HUES64 (cell line): Measurements from ENCODE around the gene RGS6.
"Not testable (repeated sequence)": the region's sequence is repeated elsewhere in the genome, so short reads cannot be mapped to it uniquely, and the experiment has no call there.

Experiments
- H3K27ac ChIP-seq: 2 replicates; pipeline ENCODE4 v1.7.0; 2013; ENCODE audit warnings: low read depth, low read length, inconsistent platforms
- H3K27me3 ChIP-seq: 2 replicates; pipeline ENCODE4 v1.6.1; 2013; ENCODE audit warnings: mild to moderate bottlenecking, low read length; ENCODE audit not compliant: insufficient read depth
- H3K36me3 ChIP-seq: 2 replicates; pipeline ENCODE4 v1.6.1; 2013; ENCODE audit warnings: mild to moderate bottlenecking, low read length; ENCODE audit not compliant: insufficient read depth
- H3K4me1 ChIP-seq: 2 replicates; pipeline ENCODE4 v1.6.1; 2013; ENCODE audit warnings: mild to moderate bottlenecking, low read length, moderate library complexity; ENCODE audit not compliant: insufficient read depth
- H3K4me3 ChIP-seq: 2 replicates; pipeline ENCODE4 v1.5.1; 2013; ENCODE audit warnings: mild to moderate bottlenecking, low read length, moderate library complexity
- H3K9ac ChIP-seq: 2 replicates; pipeline ENCODE4 v1.6.1; 2013; ENCODE audit warnings: mild to moderate bottlenecking, low read depth, low read length
- H3K9me3 ChIP-seq: 2 replicates; pipeline ENCODE4 v1.6.1; 2013; ENCODE audit warnings: low read depth, low read length; ENCODE audit not compliant: insufficient read depth
- whole genome bisulfite sequencing: fragments of 150-250, 120-280 bp; methylation state at CpG from one replicate; pipeline ENCODE4 v1.1.7; 2013; ENCODE audit warnings: missing lambda C conversion rate; 5-methylcytosine and 5-hydroxymethylcytosine counted together

RGS6 gene

DNA sequence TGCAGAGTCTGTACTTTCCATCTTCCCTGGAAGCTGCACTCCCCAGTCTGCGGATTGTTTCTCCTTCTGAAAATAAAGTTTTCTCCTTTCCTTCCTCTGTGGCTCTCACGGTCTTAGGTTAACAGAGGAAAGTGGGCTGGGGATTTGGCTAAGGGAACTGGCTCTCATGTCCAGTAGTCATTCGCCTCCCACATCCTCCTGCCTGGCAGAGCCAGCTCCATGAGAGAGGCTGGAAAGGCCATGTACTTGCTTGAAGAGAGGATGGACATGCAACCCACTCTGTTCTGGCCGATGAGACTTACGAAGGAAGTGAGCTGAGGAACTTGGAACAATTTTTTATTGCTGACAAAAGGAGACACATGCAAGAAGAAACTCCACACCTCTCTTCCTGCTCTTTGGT is 18.9 kb upstream of the RGS6 start:
- Histone ChIP-seq H3K9me3 (no peaks in the 10 kb centered on the region), H3K4me3 (no peak overlapping the region), H3K9ac (no peak overlapping the region), H3K36me3 (no peaks in the 10 kb centered on the region), H3K27ac (no peak overlapping the region), H3K27me3 (no peaks in the 10 kb centered on the region), H3K4me1 (peaks cover 6% of the 10 kb centered on the region; the same call in 1 of the 2 replicates)
- 90% methylated on average over 5 of the region's 5 CpGs for WGBS

DNA sequence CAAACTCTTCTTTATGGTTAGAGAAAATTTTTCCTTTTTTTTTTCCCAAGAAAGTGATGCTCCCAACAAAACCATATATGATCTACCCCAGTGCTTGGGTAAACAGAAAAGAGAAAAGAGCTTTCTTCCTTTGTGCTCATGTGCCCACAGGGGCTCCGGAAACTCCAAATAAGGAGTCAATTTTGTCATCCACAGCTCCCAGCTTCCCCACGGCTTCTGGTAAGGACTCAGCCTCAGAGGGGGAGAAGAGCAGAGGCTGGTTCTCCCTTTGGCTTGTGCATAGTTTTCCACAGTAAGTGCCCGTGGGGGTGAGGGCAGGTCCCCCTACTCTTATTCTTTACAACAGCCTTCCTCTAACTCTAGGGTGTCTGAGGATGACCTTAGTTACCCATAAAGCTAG is 13.3 kb upstream of the RGS6 start:
- peak overlapping the region; percentile 45; the same call in 1 of the 2 replicates for H3K27ac ChIP-seq
- no peaks in the 10 kb centered on the region for H3K36me3 ChIP-seq
- 59% methylated on average over 3 of the region's 3 CpGs for WGBS
- no peaks in the 10 kb centered on the region for H3K27me3 ChIP-seq
- H3K9me3 ChIP-seq: no peaks in the 10 kb centered on the region
- H3K4me3 ChIP-seq: no peak overlapping the region
- peaks cover 13% of the 10 kb centered on the region for H3K4me1 ChIP-seq
- no peak overlapping the region for H3K9ac ChIP-seq

DNA sequence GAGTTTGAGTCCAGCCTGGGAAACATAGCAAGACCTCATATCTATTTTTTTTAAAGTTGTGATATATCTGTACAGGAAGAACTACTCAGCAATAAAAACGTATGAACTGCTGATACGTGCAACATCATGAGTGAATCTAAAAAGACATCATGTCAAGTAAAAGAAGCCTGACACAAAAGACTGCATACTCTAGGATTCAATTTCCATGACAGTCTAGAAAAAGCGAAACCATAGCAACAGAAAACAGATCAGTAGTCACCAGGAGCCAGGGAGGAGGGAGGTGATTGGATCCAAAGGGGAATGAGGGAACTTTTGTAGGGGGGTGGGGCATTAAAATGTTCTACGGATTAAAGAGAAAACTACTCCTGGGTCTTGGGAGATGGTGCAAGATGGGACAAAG is 8.7 kb upstream of the RGS6 start:
- Histone ChIP-seq H3K27me3 (no peaks in the 10 kb centered on the region), H3K4me1 (peaks cover 9% of the 10 kb centered on the region), H3K27ac (no peak overlapping the region), H3K9ac (no peak overlapping the region), H3K9me3 (no peaks in the 10 kb centered on the region), H3K36me3 (no peaks in the 10 kb centered on the region), H3K4me3 (no peak overlapping the region)
- WGBS: 92% methylated on average over 4 of the region's 4 CpGs

DNA sequence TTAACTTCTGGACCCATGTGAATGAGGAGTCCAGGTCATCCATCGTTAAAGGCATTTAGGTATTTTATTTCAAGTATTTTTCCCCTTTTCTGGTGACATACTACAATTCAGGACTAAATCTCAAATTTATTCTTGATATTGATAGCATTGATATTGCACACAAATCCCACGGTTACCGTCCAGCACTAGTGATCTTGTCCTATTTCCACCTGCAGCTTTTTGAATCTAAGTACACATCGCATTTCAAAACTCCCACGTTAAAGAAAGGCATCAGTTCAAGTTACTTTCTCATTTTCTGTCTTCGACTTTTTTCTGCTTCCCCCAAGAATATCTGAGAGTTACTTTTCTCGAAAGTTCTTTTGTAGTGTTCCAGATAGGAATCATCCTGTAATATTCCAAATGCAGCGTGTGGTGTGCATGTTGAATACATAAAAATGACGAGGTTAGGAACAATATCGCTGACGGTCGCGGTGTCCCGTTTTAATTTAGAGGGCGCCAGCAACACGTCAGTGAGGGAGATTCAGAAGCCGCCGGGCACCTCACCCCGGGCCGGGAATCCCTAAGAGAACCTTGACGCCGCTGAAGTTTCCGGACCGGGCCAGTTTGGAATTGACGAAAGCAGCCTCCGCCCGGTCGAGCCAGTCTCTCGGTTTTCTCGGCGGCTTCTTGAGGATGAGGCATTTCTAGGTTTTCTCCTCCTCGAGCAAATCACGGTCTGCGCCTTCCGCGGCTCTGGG is 569 bp upstream of the RGS6 start:
- Histone ChIP-seq H3K27ac (no peak overlapping the region), H3K4me3 (peak overlapping the region; percentile 48), H3K9ac (no peak overlapping the region), H3K9me3 (no peaks in the 10 kb centered on the region), H3K36me3 (no peaks in the 10 kb centered on the region), H3K27me3 (peaks cover 53% of the 10 kb centered on the region), H3K4me1 (peaks cover 3% of the 10 kb centered on the region; the same call in 1 of the 2 replicates)
- WGBS: 14% methylated on average over 35 of the region's 36 CpGs

DNA sequence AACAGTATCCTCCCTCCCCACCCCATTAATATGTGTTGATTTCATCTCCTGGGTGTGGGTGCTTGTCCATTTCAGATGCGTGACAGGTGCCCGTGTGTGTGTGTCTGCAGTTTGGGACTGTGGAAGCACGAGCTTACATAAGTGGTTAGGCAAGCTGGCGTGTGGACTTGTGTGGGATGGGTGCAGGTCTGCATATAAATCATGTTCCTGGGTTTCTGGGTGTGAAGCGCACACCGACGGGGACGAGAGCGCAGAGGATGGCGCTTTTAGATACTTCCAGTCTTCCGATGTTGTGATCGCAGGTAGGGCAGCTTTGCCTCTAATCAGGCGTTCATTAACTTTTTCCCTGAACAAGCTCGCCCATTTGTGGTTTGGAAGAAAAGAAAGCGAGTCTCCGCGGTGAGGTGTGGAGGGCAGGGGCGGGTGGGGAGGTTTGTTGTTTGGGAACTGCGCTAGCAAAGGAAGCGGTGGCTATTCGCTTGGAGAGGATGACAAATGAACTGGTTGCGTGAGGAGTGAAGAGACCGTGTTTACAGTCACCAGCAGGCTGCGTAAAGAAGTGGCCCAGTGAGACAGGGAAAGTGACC is 865 bp downstream of the RGS6 start:
- WGBS: 2% methylated on average over 24 of the region's 24 CpGs
- Histone ChIP-seq H3K9ac (no peak overlapping the region), H3K4me3 (peak overlapping the region; percentile 48), H3K27ac (no peak overlapping the region), H3K27me3 (peaks cover 53% of the 10 kb centered on the region), H3K4me1 (peaks cover 3% of the 10 kb centered on the region; the same call in 1 of the 2 replicates), H3K9me3 (no peaks in the 10 kb centered on the region), H3K36me3 (no peaks in the 10 kb centered on the region)

DNA sequence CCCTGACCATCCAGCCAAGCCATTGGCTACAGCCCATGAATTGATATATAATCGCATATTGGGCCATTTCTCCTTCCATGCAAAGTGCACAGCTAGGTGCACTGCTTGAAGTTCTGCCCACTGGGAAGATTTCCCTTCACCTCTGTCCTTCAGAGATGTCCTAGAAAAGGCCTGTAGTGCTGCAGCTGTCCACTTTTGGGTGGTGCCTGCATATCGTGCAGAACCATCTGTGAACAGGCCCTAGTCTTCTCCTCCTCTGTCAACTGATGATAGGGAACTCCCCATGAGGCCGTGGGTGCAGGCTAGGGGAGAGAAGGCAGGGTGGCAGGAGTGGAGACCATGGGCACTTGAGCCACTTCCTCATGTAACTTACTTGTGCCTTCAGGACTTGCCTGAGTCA is 6.0 kb downstream of the RGS6 start:
- not testable (repeated sequence) for H3K9me3 ChIP-seq, H3K9ac ChIP-seq, H3K36me3 ChIP-seq, H3K27ac ChIP-seq, H3K4me3 ChIP-seq, H3K4me1 ChIP-seq
- 97% methylated on average over 2 of the region's 3 CpGs for WGBS
- peaks cover 24% of the 10 kb centered on the region for H3K27me3 ChIP-seq

DNA sequence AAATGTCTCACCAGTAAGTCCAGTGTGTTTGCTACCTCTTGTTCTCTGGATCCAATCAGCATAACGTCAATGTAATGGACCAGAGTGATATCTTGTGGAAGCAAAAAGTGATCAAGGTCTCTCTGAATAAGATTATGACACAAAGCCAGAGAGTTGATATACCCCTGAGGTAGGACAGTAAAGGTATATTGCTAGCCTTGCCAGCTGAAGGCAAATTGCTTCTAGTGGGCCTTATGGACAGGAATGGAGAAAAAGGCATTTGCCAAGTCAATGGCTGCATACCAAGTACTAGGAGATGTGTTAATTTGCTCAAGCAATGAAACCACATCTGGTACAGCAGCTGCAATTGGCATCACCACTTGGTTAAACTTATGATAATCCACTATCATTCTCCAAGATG is 7.1 kb downstream of the RGS6 start:
- H3K4me3 ChIP-seq, H3K36me3 ChIP-seq, H3K9ac ChIP-seq, H3K4me1 ChIP-seq, H3K9me3 ChIP-seq, H3K27ac ChIP-seq: not testable (repeated sequence)
- 87% methylated on average over 1 of the region's 1 CpG for WGBS
- peaks cover 14% of the 10 kb centered on the region for H3K27me3 ChIP-seq

DNA sequence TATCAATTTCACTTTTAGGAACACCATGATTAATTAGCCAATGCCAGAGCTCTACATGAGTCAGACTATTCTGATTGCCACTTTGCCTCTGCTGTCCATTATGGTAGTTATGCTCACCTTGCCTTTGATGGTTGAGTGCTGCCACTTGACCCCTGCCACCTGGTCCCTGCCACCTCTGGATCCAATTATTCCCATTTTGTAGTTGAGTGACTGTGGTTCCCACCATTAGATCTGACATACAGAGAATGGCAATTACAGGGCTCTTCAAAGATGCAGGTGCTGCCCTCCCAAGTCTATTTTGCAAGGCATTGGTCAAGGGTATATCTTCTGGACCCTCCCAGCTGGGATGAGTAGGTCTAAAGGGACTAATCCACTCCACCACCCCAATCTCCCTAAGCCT is 8.3 kb downstream of the RGS6 start:
- not testable (repeated sequence) for H3K9ac ChIP-seq, H3K4me1 ChIP-seq, H3K36me3 ChIP-seq, H3K27ac ChIP-seq, H3K27me3 ChIP-seq, H3K9me3 ChIP-seq, H3K4me3 ChIP-seq

DNA sequence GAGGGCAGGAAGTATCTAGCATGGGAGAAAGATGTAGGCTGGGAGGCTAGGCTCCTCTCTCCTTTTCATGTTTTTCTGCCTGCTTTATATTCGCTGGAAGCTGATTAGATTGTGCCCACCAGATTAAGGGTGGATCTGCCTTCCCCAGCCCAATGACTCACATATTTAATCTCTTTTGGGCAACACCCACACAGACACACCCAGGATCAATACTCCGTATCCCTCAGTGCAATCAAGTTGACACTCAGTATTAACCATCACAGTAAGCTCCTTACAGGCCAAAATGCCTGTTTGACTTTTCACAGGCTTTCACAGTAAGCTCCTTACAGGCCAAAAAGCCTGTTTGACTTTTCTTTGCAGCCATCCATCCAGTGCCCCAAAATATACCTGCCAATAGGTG is 9.4 kb downstream of the RGS6 start:
- H3K27ac ChIP-seq, H3K4me1 ChIP-seq, H3K9me3 ChIP-seq, H3K27me3 ChIP-seq, H3K9ac ChIP-seq, H3K4me3 ChIP-seq, H3K36me3 ChIP-seq: not testable (repeated sequence)
- 94% methylated on average over 2 of the region's 2 CpGs for WGBS

DNA sequence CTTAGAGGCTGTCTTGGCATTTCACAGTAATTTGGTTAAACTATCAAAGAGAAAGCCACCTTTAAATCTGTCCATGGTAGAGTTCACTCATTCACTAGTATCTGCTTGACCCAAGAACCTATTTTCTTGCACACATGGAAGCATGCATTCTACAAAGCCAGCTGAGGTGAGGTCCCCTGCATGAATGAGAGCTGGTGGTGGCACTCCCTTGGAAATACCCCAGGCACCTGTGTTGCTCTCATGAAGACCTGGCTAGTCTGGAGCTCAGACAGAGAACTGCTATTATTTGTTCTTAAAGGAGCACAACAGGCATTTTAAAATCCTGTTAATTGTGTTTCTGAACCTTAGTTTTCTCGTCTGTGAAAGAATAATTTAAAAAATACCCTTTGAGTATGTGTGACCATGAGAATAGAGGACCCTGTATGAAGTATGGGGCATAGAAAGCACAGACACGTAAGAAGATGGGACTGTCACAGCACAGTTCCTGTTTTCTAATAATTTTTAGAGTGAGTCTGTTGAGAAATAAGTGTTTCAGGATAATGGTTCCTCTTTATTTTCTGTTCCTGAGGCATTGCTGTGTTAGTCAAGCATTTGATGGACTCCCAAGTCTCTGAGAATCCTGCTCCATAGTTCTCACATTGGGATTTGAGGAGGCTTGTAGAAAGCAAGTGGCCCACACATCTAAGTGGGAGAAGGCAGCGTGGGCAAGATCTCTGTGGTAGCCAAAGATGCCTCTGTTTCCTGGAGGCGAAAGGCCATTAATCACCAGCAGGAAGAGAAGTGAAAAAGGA is 10.9 kb downstream of the RGS6 start:
- Histone ChIP-seq H3K4me3 (no peak overlapping the region), H3K4me1 (no peaks in the 10 kb centered on the region), H3K27ac (no peak overlapping the region), H3K27me3 (no peaks in the 10 kb centered on the region), H3K36me3 (no peaks in the 10 kb centered on the region), H3K9me3 (no peaks in the 10 kb centered on the region), H3K9ac (no peak overlapping the region)
- 86% methylated on average over 4 of the region's 4 CpGs for WGBS

DNA sequence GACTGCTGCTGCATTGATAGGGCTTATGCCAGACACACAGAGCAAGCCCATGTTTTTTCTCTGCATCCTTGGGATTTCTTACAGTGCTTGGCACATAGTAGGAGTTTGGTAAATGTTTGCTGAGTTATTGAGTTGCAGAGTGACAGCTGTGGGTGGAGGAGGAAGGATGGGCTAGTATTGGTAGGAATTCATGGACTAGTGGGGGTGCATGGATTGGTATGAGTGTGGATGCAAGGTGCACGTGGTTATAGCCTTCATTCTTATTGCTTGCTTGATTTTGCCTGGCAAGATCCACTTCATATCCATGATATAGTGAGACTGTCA is 11.4 kb downstream of the RGS6 start:
- Histone ChIP-seq H3K9ac (no peak overlapping the region), H3K9me3 (no peaks in the 10 kb centered on the region), H3K4me3 (no peak overlapping the region), H3K27me3 (no peaks in the 10 kb centered on the region), H3K4me1 (no peaks in the 10 kb centered on the region), H3K27ac (no peak overlapping the region), H3K36me3 (no peaks in the 10 kb centered on the region)
- no CpG with 5 or more reads among the region's 1 CpG for WGBS
